Measurements from ENCODE around the gene AMZ2.
"Not testable (repeated sequence)": the region's sequence is repeated elsewhere in the genome, so short reads cannot be mapped to it uniquely, and the experiment has no call there.

Gene AMZ2

GRCh38 chr17:68205251-68205807, 42.5 kb upstream of the AMZ2 start:
- DNase-seq (ENCODE audit: low spot score) = peak; percentile 96

DNA sequence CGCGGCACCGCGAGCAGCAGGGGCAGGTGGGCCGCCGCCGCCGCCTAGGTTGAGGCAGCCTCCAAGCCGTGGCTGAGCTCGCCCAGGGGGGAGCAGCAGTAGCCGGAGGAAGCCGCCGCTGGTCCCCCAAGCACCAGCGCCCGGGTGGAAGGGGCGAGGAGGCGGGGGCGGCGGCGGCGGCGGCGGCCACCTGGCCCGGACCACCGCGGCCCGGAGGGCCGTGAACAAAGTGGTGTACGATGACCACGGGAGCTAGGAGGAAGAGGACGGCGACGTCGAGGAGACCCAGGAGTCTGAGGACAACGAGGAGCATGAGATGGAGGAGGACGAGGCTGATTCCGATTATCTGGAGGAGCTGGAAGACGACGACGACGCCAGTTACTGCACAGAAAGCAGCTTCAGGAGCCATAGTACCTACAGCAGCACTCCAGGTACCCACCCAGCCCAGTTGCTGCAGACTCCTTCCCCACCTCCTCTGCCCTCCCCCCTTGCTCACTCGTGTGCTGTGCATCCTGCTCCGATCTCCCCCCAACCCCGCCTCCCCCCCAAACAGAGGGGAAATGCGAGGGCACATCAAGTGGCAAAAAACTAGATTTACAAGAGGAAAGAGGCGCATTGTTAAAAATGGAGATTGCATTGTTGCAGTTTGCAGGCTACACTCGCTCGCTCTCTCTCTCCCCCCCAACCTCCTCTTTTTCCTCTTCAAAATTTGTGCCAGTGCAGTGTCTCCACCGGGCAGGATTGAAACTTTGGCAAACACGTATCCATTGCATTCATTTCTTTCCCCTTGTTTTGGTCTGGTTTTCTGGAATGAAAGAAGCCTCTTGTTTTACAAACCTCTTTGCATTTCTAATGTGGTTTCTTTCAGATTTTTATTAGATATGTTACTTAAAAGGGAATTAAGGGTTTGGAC, 41.8 kb upstream of the AMZ2 start:
- TF ChIP-seq, protein P1, sequence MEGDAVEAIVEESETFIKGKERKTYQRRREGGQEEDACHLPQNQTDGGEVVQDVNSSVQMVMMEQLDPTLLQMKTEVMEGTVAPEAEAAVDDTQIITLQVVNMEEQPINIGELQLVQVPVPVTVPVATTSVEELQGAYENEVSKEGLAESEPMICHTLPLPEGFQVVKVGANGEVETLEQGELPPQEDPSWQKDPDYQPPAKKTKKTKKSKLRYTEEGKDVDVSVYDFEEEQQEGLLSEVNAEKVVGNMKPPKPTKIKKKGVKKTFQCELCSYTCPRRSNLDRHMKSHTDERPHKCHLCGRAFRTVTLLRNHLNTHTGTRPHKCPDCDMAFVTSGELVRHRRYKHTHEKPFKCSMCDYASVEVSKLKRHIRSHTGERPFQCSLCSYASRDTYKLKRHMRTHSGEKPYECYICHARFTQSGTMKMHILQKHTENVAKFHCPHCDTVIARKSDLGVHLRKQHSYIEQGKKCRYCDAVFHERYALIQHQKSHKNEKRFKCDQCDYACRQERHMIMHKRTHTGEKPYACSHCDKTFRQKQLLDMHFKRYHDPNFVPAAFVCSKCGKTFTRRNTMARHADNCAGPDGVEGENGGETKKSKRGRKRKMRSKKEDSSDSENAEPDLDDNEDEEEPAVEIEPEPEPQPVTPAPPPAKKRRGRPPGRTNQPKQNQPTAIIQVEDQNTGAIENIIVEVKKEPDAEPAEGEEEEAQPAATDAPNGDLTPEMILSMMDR (IDR thresholded peaks at IDR 0.05; ENCODE audit: extremely low read depth, missing control alignments) = no peak
- DNase-seq (ENCODE audit: low spot score) = peak; percentile 78

More at GRCh38 chr17:68205251-68205807, 42.5 kb upstream of the AMZ2 start:
- TF ChIP-seq, protein P1 (IDR thresholded peaks at IDR 0.05; ENCODE audit: extremely low read depth, missing control alignments) = peak; percentile 82

- DNase-seq (ENCODE audit: low spot score) = no peak
- TF ChIP-seq, protein P1 (IDR thresholded peaks at IDR 0.05; ENCODE audit: extremely low read depth, missing control alignments) = no peak
These were observed 40.1 kb upstream of the AMZ2 start for GRCh38 chr17:68207651-68208253.

DNA sequence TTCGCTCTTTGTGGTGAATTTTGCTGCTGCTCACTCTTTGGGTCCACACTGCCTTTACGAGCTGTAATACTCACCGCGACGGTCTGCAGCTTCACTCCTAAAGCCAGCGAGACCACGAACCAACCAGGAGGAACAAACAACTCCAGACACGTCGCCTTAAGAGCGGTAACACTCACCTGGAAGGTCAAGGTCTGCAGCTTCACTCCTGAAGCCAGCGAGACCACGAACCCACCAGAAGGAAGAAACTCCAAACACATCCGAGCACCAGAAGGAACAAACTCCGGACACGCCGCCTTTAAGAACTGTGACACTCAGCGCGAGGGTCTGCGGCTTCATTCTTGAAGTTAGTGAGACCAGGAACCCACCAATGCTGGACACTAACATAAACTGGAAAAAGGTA, 39.2 kb upstream of the AMZ2 start:
- DNase-seq (ENCODE audit: low spot score) = not testable (repeated sequence)

GRCh38 chr17:68209191-68209900, 38.5 kb upstream of the AMZ2 start:
- DNase-seq (ENCODE audit: low spot score) = not testable (repeated sequence)

GRCh38 chr17:68210570-68211315, 37.1 kb upstream of the AMZ2 start:
- DNase-seq (ENCODE audit: low spot score) = no peak
- TF ChIP-seq, protein P1 (IDR thresholded peaks at IDR 0.05; ENCODE audit: extremely low read depth, missing control alignments) = no peak

GRCh38 chr17:68213428-68214411, 34.1 kb upstream of the AMZ2 start:
- not testable (repeated sequence) for DNase-seq (ENCODE audit: low spot score)

DNA sequence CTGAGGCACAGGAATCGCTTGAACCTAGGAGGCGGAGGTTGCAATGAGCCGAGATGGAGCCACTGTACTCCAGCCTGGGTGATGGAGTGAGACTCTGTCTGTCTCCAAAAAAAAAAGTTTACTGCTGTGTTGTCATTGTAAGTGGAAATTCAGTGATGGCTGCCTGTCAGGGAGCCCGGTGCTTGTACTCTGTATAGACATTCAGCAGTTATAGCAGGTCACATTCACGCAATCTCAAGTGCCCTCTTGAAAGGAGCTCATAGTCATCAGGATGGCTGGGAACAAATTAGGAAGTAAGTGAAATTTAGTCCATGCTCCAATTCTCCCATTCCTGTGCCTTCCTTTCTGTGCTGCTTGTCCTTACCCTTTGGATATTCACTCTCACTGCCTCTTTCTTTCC, 32.4 kb upstream of the AMZ2 start:
- not testable (repeated sequence) for DNase-seq (ENCODE audit: low spot score)

DNA sequence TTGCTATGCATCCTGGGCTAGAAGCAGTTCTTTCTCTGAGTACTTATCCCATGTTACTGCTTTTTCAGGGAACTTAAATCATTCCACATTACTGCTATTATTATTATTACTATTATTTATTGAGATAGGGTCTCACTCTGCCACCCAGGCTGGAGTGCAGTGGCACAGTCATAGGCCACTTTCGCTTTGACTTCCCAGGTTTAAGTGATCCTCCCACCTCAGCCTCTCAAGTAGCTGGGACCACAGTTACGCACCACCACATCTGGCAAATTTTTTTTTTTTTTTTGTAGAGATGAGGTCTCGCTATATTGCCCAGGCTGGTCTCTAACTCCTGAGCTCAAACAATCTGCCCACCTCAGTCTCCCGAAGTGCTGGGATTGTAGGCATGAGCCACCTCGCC, 28.4 kb upstream of the AMZ2 start:
- not testable (repeated sequence) for DNase-seq (ENCODE audit: low spot score)

GRCh38 chr17:68220186-68220585, 27.7 kb upstream of the AMZ2 start:
- DNase-seq (ENCODE audit: low spot score) = not testable (repeated sequence)

GRCh38 chr17:68220786-68221185, 27.1 kb upstream of the AMZ2 start:
- DNase-seq (ENCODE audit: low spot score) = not testable (repeated sequence)

Measured in GM20000 (cell line).